K562 (cell line): Measurements from ENCODE around the gene SERTAD1. TPM values are rescaled to one million over a fixed set of nuclear protein-coding genes. Genes with fewer than 3 reads are reported as not detected.
A peak's percentile ranks its signal among the peaks of the same experiment; 100 is the strongest.

Experiments used
- ARID1B ChIP-seq: fragments of 450-650 bp; IDR thresholded peaks from 2 replicates; pipeline ENCODE4 v1.6.1; 2016; ENCODE audit warnings: antibody characterized with exemption, mild to moderate bottlenecking, inconsistent platforms
- FOXO4 ChIP-seq: fragments of 450-650 bp; formaldehyde crosslinking; IDR thresholded peaks from 2 replicates; pipeline ENCODE4 v1.4.0; 2020; ENCODE audit warnings: mild to moderate bottlenecking, moderate library complexity
- HLTF ChIP-seq: fragments of 450-650 bp; IDR thresholded peaks from 2 replicates; pipeline ENCODE4 v1.6.1; 2016
- MYC ChIP-seq, 2 experiments: fragments of 250-450 bp in 1 of 2; sonication (Bioruptor Pico) in 1 of 2; IDR thresholded peaks; 2 replicates each; pipeline versions ENCODE4 v1.5.1 to v1.6.1; 2012 to 2021; ENCODE audit warnings: low read depth in 2 of 2, borderline replicate concordance in 1 of 2, improper control_type of control experiment in 1 of 2, low read length in 1 of 2, mild to moderate bottlenecking in 1 of 2, moderate library complexity in 1 of 2
- NEUROD1 ChIP-seq: fragments of 150-350 bp; IDR thresholded peaks from 2 replicates; pipeline ENCODE4 v1.6.1; 2014; ENCODE audit warnings: borderline replicate concordance, low read length, low read depth; ENCODE audit not compliant: partially characterized antibody
- NFIC ChIP-seq: fragments of 450-650 bp; IDR thresholded peaks from 2 replicates; pipeline ENCODE4 v1.6.1; 2017; ENCODE audit warnings: mild to moderate bottlenecking, inconsistent platforms
- NFYB ChIP-seq: IDR thresholded peaks from 2 replicates; pipeline ENCODE4 v1.6.1; 2011; ENCODE audit warnings: mild to moderate bottlenecking, moderate library complexity; ENCODE audit not compliant: insufficient read length; ENCODE audit errors: extremely low read depth
- NR4A1 ChIP-seq, 2 experiments: fragments of 250-450 bp in 1 of 2; fragments of 450-650 bp in 1 of 2; sonication (Bioruptor Pico) in 1 of 2; IDR thresholded peaks; 2 replicates each; pipeline versions ENCODE4 v1.4.0 to v1.6.1; 2016 to 2020; ENCODE audit warnings: mild to moderate bottlenecking in 2 of 2, missing compliant biosample characterization in 1 of 2, missing genetic modification characterization in 1 of 2, moderate library complexity in 1 of 2
- PBX2 ChIP-seq, 2 experiments: IDR thresholded peaks in 1 of 2; conservative IDR thresholded peaks in 1 of 2; 2 replicates each; pipeline ENCODE4 v1.6.1; 2016; ENCODE audit warnings: low read depth in 2 of 2, mild to moderate bottlenecking in 1 of 2, missing compliant biosample characterization in 1 of 2, missing genetic modification characterization in 1 of 2, moderate library complexity in 1 of 2
- PRPF4 ChIP-seq: fragments of 200-400 bp; formaldehyde crosslinking; IDR thresholded peaks from one replicate; pipeline ENCODE4 v1.6.1; 2017; ENCODE audit warnings: low read length, low read depth, mild to moderate bottlenecking; ENCODE audit not compliant: insufficient read depth, poor library complexity, severe bottlenecking
- RBFOX2 ChIP-seq: fragments of 200-400 bp; formaldehyde crosslinking; IDR thresholded peaks from 2 replicates; pipeline ENCODE4 v1.6.1; 2017; ENCODE audit warnings: low read depth, mild to moderate bottlenecking, low read length, moderate library complexity
- RBM17 ChIP-seq: fragments of 200-400 bp; formaldehyde crosslinking; IDR thresholded peaks from 2 replicates; pipeline ENCODE4 v1.6.1; 2017; ENCODE audit warnings: low read depth, mild to moderate bottlenecking, low read length, borderline replicate concordance
- SMAD4 ChIP-seq: fragments of 250-450 bp; sonication (Bioruptor Pico); conservative IDR thresholded peaks from 2 replicates; pipeline ENCODE4 v1.8.0; 2021; ENCODE audit warnings: inconsistent platforms, mild to moderate bottlenecking, moderate library complexity
- SMARCA5 ChIP-seq: fragments of 450-650 bp; IDR thresholded peaks from 2 replicates; pipeline ENCODE4 v1.6.1; 2016
- ZBTB5 ChIP-seq: fragments of 450-650 bp; IDR thresholded peaks from 2 replicates; pipeline ENCODE4 v1.6.1; 2017; ENCODE audit warnings: antibody characterized with exemption
- ZNF3 ChIP-seq: fragments of 250-450 bp; sonication (Bioruptor Pico); IDR thresholded peaks from 2 replicates; pipeline ENCODE4 v1.5.0; 2021; ENCODE audit warnings: mild to moderate bottlenecking, moderate library complexity
- ZNF586 ChIP-seq: fragments of 450-650 bp; formaldehyde crosslinking; conservative IDR thresholded peaks from 2 replicates; pipeline ENCODE4 v1.4.0; 2020; ENCODE audit warnings: mild to moderate bottlenecking, moderate library complexity
- polyA plus RNA-seq, 8 experiments: library from polyadenylated mRNA; depleted of rRNA in 4 of 8; stranded (reverse) in 5 of 8; unstranded in 3 of 8; fragments of >200 nt; fragmentation: Nextera tagmentation in 2 of 8; fragmentation: Illumina TruSeq in 1 of 8; extraction: Ambion mirVana in 2 of 8; extraction: Trizol in 1 of 8; gene quantifications; 2 replicates each; pipeline versions ENCODE4 v1.2.1 to v1.2.3, GENCODE V29; 2011 to 2014; ENCODE audit warnings: inconsistent platforms in 1 of 8, missing spikeins in 1 of 8
- total RNA-seq, 7 experiments: library from RNA; depleted of rRNA in 6 of 7; stranded (reverse); fragments of >200 nt in 6 of 7; fragmentation: Illumina TruSeq in 2 of 7; extraction: Trizol in 2 of 7; gene quantifications; 2 replicates each; pipeline versions ENCODE4 v1.2.1 to v1.2.3, GENCODE V29; 2011 to 2021; ENCODE audit warnings: low replicate concordance in 1 of 7
- TF ChIP-seq, protein P1 (sequence below): fragments of 450-650 bp; formaldehyde crosslinking; IDR thresholded peaks from 2 replicates; pipeline ENCODE4 v1.4.0; 2022; ENCODE audit warnings: missing genetic modification characterization

The SERTAD1 gene
- total and polyA plus RNA-seq, 9 of the 15 experiments (the other 6 are each of a cell fraction or from before 2014, with no cell fraction given): 0.15 to 8.7 (median 4.9) TPM

DNA sequence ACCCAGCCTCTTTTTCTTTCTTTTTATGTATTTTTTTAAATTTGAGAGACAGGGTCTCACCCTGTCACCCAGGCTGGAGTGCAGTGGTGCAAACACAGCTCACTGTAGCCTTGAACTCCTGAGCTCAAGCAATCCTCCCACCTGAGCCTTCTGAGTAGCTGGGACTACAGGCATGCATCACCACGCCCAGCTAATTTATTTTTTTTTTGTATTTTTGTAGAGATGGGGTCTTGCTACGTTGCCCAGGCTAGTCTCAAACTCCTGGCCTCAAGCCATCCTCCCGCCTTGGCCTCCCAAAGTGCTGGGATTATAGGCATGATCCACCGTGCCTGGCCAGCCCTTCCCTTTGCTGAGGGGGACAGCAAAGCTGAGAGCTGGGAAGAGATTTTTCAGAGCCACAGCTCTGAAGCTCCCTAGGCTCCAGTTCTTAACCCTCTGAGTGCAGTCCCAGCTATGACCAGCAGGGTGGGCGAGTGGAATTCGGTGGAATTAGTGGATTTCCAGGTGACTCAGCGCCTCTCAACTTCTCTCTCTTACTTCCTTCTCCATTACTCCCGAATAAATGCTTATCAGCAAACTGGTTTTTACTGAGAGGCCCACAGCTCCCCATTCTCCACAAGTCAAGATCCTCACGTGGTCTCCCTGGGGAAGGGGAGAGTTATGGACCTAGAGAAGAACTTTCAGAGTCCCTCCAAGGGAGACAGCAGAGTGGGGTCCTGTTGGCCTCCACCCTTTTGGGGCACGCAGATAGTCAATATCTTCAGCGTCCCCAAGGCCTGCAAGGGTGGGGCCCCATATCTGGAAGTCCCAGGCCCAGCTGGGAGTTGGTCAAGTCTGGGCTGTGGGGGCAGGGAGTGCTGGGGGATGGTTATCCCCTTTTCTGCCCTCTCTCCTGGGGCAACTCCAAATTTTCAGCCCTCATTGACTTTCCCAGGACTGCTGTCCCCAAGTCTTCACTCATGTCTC lies 38.5 kb upstream of the SERTAD1 start (continued):
- TF ChIP-seq HLTF (0 out of 2 replicates have a peak, but pooled peaks have one; percentile 1), NFYB (no peak), ZNF586 (CRISPR knock-in tag) (no peak), FOXO4 (CRISPR knock-in tag) (no peak), SMARCA5 (peak; percentile 93), SMAD4 (peak; percentile 89), MYC (IDR thresholded peaks at IDR 0.05; ENCODE audit: low read depth, low read length) (peak; percentile 84), MYC (CRISPR knock-in tag; IDR thresholded peaks at IDR 0.05; ENCODE audit: borderline replicate concordance, low read depth) (no peak), NEUROD1 (peak; percentile 57), ZBTB5 (no peak), NFIC (peak; percentile 90), RBFOX2 (no peak), ZNF3 (CRISPR knock-in tag) (no peak), ARID1B (peak; percentile 98), PBX2 (CRISPR knock-in tag; IDR thresholded peaks at IDR 0.05; ENCODE audit: low read depth) (no peak), PBX2 (tag; conservative IDR thresholded peaks at IDR 0.05; ENCODE audit: low read depth) (no peak), PRPF4 (no peak), NR4A1 (CRISPR knock-in tag; IDR thresholded peaks at IDR 0.05) (no peak), NR4A1 (tag; IDR thresholded peaks at IDR 0.05) (peak; percentile 80), RBM17 (no peak)
- TF ChIP-seq, protein P1, sequence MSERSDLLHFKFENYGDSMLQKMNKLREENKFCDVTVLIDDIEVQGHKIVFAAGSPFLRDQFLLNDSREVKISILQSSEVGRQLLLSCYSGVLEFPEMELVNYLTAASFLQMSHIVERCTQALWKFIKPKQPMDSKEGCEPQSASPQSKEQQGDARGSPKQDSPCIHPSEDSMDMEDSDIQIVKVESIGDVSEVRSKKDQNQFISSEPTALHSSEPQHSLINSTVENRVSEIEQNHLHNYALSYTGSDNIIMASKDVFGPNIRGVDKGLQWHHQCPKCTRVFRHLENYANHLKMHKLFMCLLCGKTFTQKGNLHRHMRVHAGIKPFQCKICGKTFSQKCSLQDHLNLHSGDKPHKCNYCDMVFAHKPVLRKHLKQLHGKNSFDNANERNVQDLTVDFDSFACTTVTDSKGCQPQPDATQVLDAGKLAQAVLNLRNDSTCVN (CRISPR knock-in tag): no peak
